Measurements from ENCODE around the gene RAB28.

The RAB28 gene

DNA sequence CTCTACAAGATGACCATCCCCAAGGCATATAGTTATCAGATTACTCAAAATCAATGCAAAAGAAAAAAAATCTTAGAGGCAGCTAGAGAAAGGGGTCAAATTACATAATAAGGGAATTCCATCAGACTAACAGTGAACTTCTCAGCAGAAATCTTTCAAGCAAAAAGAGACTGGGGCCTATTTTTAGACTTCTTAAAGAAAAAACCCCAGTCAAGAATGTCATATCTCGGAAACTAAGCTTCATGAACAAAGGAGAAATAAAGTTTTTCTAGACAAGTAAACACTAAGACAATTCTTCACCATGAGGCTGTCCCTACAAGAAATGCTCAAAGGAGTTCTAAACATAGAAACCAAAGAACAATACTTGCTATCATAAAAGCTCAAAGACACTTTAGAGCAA is 51.7 kb downstream of the RAB28 start:
- ATAC-seq: no peak
- TF ChIP-seq CSDC2 (CRISPR knock-in tag; IDR thresholded peaks at IDR 0.05) (no peak), ZFP3 (CRISPR knock-in tag; IDR thresholded peaks at IDR 0.05) (no peak), OSR1 (CRISPR knock-in tag; IDR thresholded peaks at IDR 0.05) (no peak)

DNA sequence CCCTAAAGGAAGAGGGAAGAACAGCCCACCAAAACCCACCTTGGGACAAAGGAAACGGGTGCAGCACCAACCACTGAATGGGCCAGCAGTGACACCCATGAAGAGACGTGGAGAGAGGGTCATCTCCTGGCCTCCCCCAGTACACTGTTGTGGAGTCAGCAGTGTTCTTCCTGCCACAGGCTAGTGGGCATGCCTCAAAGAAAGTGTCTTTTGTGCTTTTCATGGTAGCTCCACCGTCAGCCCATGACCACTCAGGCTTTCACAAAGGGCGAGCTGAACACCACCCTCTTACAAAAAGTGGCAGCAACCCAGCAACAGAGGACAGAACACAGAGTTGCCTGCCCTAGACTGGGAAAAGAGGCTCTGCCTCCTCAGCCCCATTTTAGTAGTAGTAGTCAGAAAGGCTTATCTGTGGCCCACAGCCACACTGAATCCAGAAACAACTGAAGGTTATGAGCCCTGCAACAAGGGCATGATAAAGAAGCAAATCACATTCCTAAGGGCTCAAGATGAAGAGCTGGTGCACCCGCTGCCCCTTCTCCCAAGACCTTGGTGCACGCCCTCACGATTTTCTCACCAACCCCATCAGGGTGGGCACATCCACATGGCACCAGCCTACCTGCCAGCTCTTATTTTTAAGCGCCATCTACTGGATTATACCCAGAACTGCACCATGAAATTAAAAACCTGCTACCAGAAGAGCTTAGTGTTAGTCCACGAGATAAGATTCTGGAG is 53.1 kb downstream of the RAB28 start:
- ATAC-seq: no peak
- TF ChIP-seq ISL1 (CRISPR knock-in tag; IDR thresholded peaks at IDR 0.05): no peak
- TF ChIP-seq, protein P1, sequence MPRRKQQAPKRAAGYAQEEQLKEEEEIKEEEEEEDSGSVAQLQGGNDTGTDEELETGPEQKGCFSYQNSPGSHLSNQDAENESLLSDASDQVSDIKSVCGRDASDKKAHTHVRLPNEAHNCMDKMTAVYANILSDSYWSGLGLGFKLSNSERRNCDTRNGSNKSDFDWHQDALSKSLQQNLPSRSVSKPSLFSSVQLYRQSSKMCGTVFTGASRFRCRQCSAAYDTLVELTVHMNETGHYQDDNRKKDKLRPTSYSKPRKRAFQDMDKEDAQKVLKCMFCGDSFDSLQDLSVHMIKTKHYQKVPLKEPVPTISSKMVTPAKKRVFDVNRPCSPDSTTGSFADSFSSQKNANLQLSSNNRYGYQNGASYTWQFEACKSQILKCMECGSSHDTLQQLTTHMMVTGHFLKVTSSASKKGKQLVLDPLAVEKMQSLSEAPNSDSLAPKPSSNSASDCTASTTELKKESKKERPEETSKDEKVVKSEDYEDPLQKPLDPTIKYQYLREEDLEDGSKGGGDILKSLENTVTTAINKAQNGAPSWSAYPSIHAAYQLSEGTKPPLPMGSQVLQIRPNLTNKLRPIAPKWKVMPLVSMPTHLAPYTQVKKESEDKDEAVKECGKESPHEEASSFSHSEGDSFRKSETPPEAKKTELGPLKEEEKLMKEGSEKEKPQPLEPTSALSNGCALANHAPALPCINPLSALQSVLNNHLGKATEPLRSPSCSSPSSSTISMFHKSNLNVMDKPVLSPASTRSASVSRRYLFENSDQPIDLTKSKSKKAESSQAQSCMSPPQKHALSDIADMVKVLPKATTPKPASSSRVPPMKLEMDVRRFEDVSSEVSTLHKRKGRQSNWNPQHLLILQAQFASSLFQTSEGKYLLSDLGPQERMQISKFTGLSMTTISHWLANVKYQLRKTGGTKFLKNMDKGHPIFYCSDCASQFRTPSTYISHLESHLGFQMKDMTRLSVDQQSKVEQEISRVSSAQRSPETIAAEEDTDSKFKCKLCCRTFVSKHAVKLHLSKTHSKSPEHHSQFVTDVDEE (CRISPR knock-in tag; IDR thresholded peaks at IDR 0.05): no peak
- TF ChIP-seq, protein P2, sequence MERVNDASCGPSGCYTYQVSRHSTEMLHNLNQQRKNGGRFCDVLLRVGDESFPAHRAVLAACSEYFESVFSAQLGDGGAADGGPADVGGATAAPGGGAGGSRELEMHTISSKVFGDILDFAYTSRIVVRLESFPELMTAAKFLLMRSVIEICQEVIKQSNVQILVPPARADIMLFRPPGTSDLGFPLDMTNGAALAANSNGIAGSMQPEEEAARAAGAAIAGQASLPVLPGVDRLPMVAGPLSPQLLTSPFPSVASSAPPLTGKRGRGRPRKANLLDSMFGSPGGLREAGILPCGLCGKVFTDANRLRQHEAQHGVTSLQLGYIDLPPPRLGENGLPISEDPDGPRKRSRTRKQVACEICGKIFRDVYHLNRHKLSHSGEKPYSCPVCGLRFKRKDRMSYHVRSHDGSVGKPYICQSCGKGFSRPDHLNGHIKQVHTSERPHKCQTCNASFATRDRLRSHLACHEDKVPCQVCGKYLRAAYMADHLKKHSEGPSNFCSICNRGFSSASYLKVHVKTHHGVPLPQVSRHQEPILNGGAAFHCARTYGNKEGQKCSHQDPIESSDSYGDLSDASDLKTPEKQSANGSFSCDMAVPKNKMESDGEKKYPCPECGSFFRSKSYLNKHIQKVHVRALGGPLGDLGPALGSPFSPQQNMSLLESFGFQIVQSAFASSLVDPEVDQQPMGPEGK (CRISPR knock-in tag; IDR thresholded peaks at IDR 0.05; ENCODE audit: borderline replicate concordance): no peak
- no peak for TF ChIP-seq ARNTL (CRISPR knock-in tag; IDR thresholded peaks at IDR 0.05; ENCODE audit: borderline replicate concordance, low read depth)
- no peak for TF ChIP-seq RARB (CRISPR knock-in tag; IDR thresholded peaks at IDR 0.05)
- no peak for TF ChIP-seq ZFP3 (CRISPR knock-in tag; IDR thresholded peaks at IDR 0.05)
- no peak for TF ChIP-seq GLIS3 (CRISPR knock-in tag; IDR thresholded peaks at IDR 0.05)
- no peak for TF ChIP-seq TCF4 (CRISPR knock-in tag; IDR thresholded peaks at IDR 0.05; ENCODE audit: borderline replicate concordance)
- no peak for TF ChIP-seq OSR1 (CRISPR knock-in tag; IDR thresholded peaks at IDR 0.05)
- no peak for TF ChIP-seq ZFP30 (CRISPR knock-in tag; IDR thresholded peaks at IDR 0.05)
- no peak for TF ChIP-seq PPARA (CRISPR knock-in tag; IDR thresholded peaks at IDR 0.05; ENCODE audit: borderline replicate concordance)
- no peak for TF ChIP-seq CSDC2 (CRISPR knock-in tag; IDR thresholded peaks at IDR 0.05)
- TF ChIP-seq, protein P3, sequence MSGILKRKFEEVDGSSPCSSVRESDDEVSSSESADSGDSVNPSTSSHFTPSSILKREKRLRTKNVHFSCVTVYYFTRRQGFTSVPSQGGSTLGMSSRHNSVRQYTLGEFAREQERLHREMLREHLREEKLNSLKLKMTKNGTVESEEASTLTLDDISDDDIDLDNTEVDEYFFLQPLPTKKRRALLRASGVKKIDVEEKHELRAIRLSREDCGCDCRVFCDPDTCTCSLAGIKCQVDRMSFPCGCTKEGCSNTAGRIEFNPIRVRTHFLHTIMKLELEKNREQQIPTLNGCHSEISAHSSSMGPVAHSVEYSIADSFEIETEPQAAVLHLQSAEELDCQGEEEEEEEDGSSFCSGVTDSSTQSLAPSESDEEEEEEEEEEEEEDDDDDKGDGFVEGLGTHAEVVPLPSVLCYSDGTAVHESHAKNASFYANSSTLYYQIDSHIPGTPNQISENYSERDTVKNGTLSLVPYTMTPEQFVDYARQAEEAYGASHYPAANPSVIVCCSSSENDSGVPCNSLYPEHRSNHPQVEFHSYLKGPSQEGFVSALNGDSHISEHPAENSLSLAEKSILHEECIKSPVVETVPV (CRISPR knock-in tag; IDR thresholded peaks at IDR 0.05): no peak

DNA sequence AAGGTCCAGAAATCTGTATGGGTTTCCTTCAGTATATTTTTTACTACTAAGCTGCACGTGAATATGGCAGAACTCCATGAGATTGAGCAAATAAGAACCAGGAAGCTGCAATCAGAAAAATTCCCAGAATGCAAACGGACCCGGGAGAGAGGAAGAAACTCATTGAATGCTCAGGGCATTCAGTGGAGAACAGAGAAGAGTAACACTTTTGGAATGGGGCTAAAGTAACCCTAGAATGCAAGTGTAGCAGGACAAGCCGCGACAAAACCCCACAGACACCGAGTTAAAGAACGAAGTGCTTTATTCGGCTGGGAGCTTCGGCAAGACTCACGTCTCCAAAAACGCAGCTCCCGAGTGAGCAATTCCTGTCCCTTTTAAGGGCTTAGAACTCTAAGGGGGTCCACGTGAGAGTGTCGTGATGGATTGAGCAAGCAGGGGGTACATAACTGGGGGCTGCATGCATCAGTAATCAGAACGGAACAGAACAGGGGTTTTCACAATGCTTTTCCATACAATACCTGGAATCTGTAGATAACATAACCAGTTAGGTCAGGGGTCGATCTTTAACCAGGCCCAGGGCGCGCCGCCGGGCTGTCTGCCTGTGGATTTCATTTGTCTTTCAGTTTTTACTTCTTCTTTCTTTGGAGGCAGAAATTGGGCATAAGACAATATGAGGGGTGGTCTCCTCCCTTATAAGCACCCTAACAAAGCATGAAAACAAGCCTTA is 56.4 kb downstream of the RAB28 start:
- TF ChIP-seq, protein P1 (CRISPR knock-in tag; IDR thresholded peaks at IDR 0.05): no peak
- TF ChIP-seq CSDC2 (CRISPR knock-in tag; IDR thresholded peaks at IDR 0.05) (no peak), GLIS3 (CRISPR knock-in tag; IDR thresholded peaks at IDR 0.05) (no peak), ISL1 (CRISPR knock-in tag; IDR thresholded peaks at IDR 0.05) (no peak), RARB (CRISPR knock-in tag; IDR thresholded peaks at IDR 0.05) (no peak), PPARA (CRISPR knock-in tag; IDR thresholded peaks at IDR 0.05; ENCODE audit: borderline replicate concordance) (no peak), ARNTL (CRISPR knock-in tag; IDR thresholded peaks at IDR 0.05; ENCODE audit: borderline replicate concordance, low read depth) (no peak), OSR1 (CRISPR knock-in tag; IDR thresholded peaks at IDR 0.05) (no peak), ZNF8 (CRISPR knock-in tag; IDR thresholded peaks at IDR 0.05) (no peak), TOX (CRISPR knock-in tag; IDR thresholded peaks at IDR 0.05; ENCODE audit: borderline replicate concordance) (no peak)
- TF ChIP-seq, protein P3 (CRISPR knock-in tag; IDR thresholded peaks at IDR 0.05): no peak
- TF ChIP-seq, protein P2 (CRISPR knock-in tag; IDR thresholded peaks at IDR 0.05; ENCODE audit: borderline replicate concordance): no peak
- no peak for ATAC-seq
